Right lobe of liver (tissue), 6 donors: ENCODE results near the gene OVOL3. TPM values are rescaled to one million over a fixed set of nuclear protein-coding genes. Genes with fewer than 3 reads are reported as not detected.
A peak's percentile ranks its signal among the peaks of the same experiment; 100 is the strongest.

ENCODE experiments used
- ATAC-seq, 4 donors: fragments of 200-7000 bp; cut with Tn5 transposase; one replicate each; pipeline ENCODE4 v1.9.1; 2020; ENCODE audit warnings: mild to moderate bottlenecking in 4 of 4, moderate library complexity in 4 of 4
- DNase-seq, 3 donors: peaks; one replicate each; pipeline ENCODE4 v3.0.0-alpha.2; 2020
- H3K27ac ChIP-seq, 3 donors: fragments of 200-600 bp; one replicate each; pipeline ENCODE4 v1.8.0; 2022
- H3K27me3 ChIP-seq, 2 donors: fragments of 200-600 bp; one replicate each; pipeline ENCODE4 v1.8.0; 2022
- H3K36me3 ChIP-seq, 4 donors: fragments of 200-600 bp; sonication (generic) in 1 of 4; one replicate each; pipeline versions ENCODE4 v1.5.1 to v1.8.0; 2017 to 2022; ENCODE audit warnings: control low read depth in 1 of 4
- H3K4me1 ChIP-seq, 4 donors: fragments of 200-600 bp; sonication (generic) in 1 of 4; one replicate each; pipeline versions ENCODE4 v1.5.1 to v1.8.0; 2017 to 2022; ENCODE audit warnings: control low read depth in 1 of 4
- H3K4me3 ChIP-seq, 3 donors: fragments of 200-600 bp; one replicate each; pipeline ENCODE4 v1.8.0; 2022
- H3K9me3 ChIP-seq, 4 donors: fragments of 200-600 bp; sonication (generic) in 1 of 4; one replicate each; pipeline versions ENCODE4 v1.5.1 to v1.8.0; 2017 to 2022; ENCODE audit warnings: control low read depth in 1 of 4
- POLR2A ChIP-seq: fragments of 450-650 bp; IDR thresholded peaks from one replicate; pipeline ENCODE4 v1.6.1; 2017; ENCODE audit warnings: antibody characterized with exemption, mild to moderate bottlenecking
- WGBS: methylation state at CpG from one replicate; pipeline ENCODE4 v1.1.6; 2018; ENCODE audit warnings: low coverage, low lambda C conversion rate; ENCODE audit not compliant: insufficient coverage; ENCODE audit errors: missing lambda C conversion rate; 5-methylcytosine and 5-hydroxymethylcytosine counted together
- intact Hi-C, 2 donors: fragments of 100-400 bp; cut with DNase I; formaldehyde crosslinking; loops; one replicate each; pipeline versions ENCODE4 v1.11.2 to v1.14.1; 2022
- total RNA-seq, 6 experiments: library from RNA; depleted of rRNA in 2 of 6; stranded (reverse); fragments of >200 nt in 2 of 6; fragmentation: NEBNext Ultra II Directional in 3 of 6; extraction: Animal tissue kit (Norgen Biotek cat#: 25700) in 3 of 6; gene quantifications; one replicate each; pipeline versions ENCODE4 v1.1.0 to v1.2.4, GENCODE V29; 2016 to 2023
- TF ChIP-seq, protein P1 (sequence below), 4 donors: fragments of 200-600 bp in 3 of 4; fragments of 450-650 bp in 1 of 4; IDR thresholded peaks; one replicate each; pipeline versions ENCODE4 v1.5.1 to v1.8.0; 2016 to 2022; ENCODE audit warnings: antibody characterized with exemption in 4 of 4, mild to moderate bottlenecking in 2 of 4
- donor health status: DM: no; HTN: yes; CAD: no.
- donor health status: DM: no; HTN: no; CAD: no.
- donor health status: DM: no; HTN: no; CAD: no.
- donor health status: DM: no; HTN: yes; CAD: no.
- donor health status: DM: no; HTN: yes; CAD: no.

OVOL3 gene
- total RNA-seq, 6 experiments from 2014 or later, result not detected

DNA sequence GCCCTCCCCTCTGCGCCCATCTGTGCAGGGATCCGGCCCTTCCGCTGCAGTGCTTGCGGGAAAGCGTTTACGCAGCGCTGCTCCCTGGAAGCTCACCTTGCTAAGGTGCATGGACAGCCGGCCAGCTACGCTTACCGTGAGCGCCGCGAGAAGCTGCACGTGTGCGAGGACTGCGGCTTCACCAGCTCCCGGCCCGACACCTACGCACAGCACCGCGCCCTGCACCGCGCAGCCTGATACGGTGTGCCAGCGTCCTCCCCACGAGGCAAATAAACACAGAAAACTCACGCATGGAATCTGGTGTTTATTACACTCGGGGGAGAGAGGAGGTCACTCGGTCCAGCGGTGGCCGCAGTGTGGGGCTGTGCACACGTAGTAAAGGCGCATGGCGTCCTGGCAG is 2.5 kb downstream of the OVOL3 start:
- DNase-seq, result no peak
- intact Hi-C loops, result loop anchor here in 1 of 2 donors (10.0 kb wide), 1 partner anchor 49 kb away; no protein-coding TSS in a partner anchor
- no peak for TF ChIP-seq POLR2A
- TF ChIP-seq, protein P1, sequence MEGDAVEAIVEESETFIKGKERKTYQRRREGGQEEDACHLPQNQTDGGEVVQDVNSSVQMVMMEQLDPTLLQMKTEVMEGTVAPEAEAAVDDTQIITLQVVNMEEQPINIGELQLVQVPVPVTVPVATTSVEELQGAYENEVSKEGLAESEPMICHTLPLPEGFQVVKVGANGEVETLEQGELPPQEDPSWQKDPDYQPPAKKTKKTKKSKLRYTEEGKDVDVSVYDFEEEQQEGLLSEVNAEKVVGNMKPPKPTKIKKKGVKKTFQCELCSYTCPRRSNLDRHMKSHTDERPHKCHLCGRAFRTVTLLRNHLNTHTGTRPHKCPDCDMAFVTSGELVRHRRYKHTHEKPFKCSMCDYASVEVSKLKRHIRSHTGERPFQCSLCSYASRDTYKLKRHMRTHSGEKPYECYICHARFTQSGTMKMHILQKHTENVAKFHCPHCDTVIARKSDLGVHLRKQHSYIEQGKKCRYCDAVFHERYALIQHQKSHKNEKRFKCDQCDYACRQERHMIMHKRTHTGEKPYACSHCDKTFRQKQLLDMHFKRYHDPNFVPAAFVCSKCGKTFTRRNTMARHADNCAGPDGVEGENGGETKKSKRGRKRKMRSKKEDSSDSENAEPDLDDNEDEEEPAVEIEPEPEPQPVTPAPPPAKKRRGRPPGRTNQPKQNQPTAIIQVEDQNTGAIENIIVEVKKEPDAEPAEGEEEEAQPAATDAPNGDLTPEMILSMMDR (IDR thresholded peaks at IDR 0.05), result no peak

DNA sequence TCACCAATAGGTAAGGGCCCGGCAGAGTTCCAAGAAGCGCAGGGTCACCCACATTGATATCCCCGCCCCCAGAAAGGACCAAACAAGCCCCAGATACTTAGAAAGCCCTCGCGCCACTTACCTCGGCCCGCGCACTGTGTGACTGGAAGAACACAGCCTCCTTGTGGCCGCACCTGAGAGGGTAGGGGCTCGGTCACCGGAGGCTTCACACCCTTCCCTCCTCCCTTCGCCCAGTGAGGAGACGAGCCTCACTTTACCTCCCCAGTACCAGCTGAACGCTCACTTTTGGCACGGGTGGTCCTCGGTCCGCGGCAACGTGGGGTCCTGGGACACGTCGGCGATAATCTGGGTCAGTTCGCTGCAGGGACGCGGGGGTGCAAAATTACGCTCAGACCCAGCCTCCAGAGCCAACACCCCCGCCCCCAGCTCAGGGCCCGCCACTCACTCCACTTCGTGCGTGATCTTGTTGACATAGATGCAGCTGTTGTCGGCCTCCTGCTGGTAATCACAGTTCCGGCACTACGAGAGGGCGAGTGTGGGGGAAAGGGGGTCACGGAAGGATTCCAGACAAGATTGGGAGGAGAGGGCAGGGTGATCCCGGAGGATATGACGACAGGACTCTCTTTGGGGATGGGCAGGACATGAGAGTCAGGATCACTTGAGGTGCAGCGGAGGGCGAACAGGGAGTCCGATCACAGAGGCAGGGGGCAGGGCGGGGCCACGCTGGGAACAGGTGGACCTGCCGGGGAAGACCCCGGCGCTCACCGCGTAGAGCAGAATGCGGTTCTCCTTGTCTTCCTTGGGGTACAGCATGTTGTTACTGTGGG is 3.2 kb downstream of the OVOL3 start:
- intact Hi-C loops, result loop anchor here in 1 of 2 donors (10.0 kb wide), 1 partner anchor 49 kb away; no protein-coding TSS in a partner anchor
- Histone ChIP-seq H3K36me3 (peaks cover 0 to 10% (median 0%) of the 10 kb centered on the region in 4 donors), H3K9me3 (no peaks in the 10 kb centered on the region), H3K4me1 (peaks cover 0 to 12% (median 3%) of the 10 kb centered on the region in 4 donors), H3K27ac (peak overlapping the region; percentile 56 to 73 (median 59)), H3K27me3 (no peaks in the 10 kb centered on the region), H3K4me3 (peak overlapping the region; percentile 84 to 91 (median 88))
- DNase-seq, result no peak
- 9% methylated on average over 12 of the region's 48 CpGs for WGBS
- ATAC-seq, result peak in 1 of 4 donors; percentile 1
- no peak for TF ChIP-seq POLR2A
- TF ChIP-seq, protein P1 (IDR thresholded peaks at IDR 0.05), result no peak

More for the DNA sequence above, 2.5 kb downstream of the OVOL3 start:
- Histone ChIP-seq H3K27ac (no peak overlapping the region), H3K9me3 (no peaks in the 10 kb centered on the region), H3K36me3 (peaks cover 0 to 8% (median 0%) of the 10 kb centered on the region in 4 donors), H3K4me3 (peak overlapping the region in 1 of 3 donors; percentile 84), H3K27me3 (no peaks in the 10 kb centered on the region), H3K4me1 (peaks cover 0 to 12% (median 3%) of the 10 kb centered on the region in 4 donors)
- no peak for ATAC-seq
- 100% methylated on average over 2 of the region's 34 CpGs for WGBS

DNA sequence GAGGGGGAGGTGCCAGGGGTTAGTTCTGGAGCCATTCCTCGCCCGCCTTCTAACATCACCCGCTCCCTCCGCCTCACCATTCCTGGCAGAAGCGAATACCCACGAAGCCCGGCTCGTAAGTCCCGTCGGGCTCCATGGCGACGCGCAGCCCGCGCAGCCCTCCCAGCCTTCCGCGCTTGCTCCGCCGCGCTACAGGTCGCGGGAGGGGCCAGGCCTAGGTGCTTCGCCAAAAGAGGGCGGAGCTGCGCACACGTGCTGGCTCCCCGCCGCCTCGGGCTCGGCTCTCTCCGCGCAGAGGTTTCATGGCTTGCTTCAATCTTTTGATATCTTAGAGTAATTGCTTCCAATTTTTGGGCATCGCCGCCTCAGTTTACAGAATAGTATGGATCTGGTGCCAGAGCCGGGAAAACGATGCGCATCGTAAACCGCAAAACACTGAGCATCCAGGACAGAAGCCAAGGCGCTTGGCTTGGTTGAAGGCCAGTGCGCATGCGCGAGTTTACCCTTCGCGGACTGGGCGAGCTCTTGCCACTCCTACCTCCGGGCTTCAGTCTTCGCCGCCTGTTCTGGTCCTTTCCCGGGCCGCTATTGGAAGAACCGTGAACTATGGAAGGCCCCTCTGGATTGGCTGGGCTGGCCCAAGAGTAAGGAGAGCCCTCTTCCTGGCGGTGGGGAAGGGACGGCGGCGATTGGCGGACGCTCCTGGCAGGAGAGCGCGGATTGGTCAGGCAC is 3.9 kb downstream of the OVOL3 start, which contains the start of gene POLR2I:
Gene POLR2I (minus strand): TSS at position 155 of the 732 bp plus-strand sequence. CDS start 19 bp downstream, at position 136.
- H3K4me1 ChIP-seq, result peaks cover 0 to 12% (median 3%) of the 10 kb centered on the region in 4 donors
- H3K36me3 ChIP-seq, result peaks cover 0 to 12% (median 0%) of the 10 kb centered on the region in 4 donors
- H3K27me3 ChIP-seq, result no peaks in the 10 kb centered on the region
- ATAC-seq, result peak; percentile 91 to 96 (median 92)
- peak within 1 kb of the TSS; percentile 84 to 91 (median 88) for H3K4me3 ChIP-seq
- intact Hi-C loops, result loop anchor here in 1 of 2 donors (10.0 kb wide), 1 partner anchor 50 kb away; no protein-coding TSS in a partner anchor
- TF ChIP-seq, protein P1 (IDR thresholded peaks at IDR 0.05), result no peak
- TF ChIP-seq POLR2A, result peak; percentile 53
- peak; percentile 99 to 100 (median 100) for DNase-seq
- peak within 1 kb of the TSS; percentile 56 to 73 (median 59) for H3K27ac ChIP-seq
- H3K9me3 ChIP-seq, result no peaks in the 10 kb centered on the region
- WGBS, result 0% methylated on average over 9 of the region's 60 CpGs
